ENCODE results near the gene LYZL6. TPM values are rescaled to one million over a fixed set of nuclear protein-coding genes. Genes with fewer than 3 reads are reported as not detected.

LYZL6 gene, protein sequence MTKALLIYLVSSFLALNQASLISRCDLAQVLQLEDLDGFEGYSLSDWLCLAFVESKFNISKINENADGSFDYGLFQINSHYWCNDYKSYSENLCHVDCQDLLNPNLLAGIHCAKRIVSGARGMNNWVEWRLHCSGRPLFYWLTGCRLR
- total RNA-seq (not detected), polyA plus RNA-seq (ENCODE audit: insufficient read depth, low read depth, low replicate concordance) (not detected)
- long read RNA-seq, donor 1: 0 reads
- long read RNA-seq, donor 2: 0 reads
- long read RNA-seq, donor 3: 0 reads
- long read RNA-seq, donor 4: 0 reads
- long read RNA-seq, donor 5: 0 reads
- long read RNA-seq, donor 6: 0 reads
- long read RNA-seq, donor 7: 0 reads
- long read RNA-seq, donor 8: 0 reads
- long read RNA-seq, donor 9: 0 reads
- long read RNA-seq, donor 10: 0 reads

DNA sequence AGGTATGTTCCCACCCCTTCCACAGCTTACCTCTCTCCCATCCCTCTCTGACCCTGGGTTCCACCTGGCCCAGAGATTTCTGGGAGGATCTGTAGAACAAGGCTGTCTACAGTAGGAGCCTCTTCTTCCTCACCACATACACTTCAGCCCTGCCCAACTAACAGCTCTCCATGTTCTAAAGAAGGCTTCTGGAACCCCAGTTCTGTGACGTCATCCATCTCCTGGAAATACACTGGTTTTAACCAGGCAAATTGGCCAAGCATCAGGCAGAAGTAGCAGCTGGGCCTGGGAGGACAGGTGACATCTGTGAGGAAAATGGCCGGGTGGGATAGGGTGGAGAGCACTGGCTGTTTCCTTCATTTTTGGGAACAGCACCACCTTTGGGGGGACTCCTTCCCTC, at the start of gene LYZL6:
LYZL6 (minus strand) TSS at position 177 of the 400 bp plus-strand sequence. CDS start 4,357 bp downstream, outside the sequence.
- Histone ChIP-seq H3K4me3 (ENCODE audit: low read length in 3 of 3) (no peak within 1 kb of the TSS), H3K4me1 (ENCODE audit: control insufficient read depth in 2 of 3, insufficient read depth in 2 of 3, low read depth in 1 of 3, low read length in 3 of 3) (no peaks in the 10 kb centered on the region), H3K27ac (ENCODE audit: low read depth in 2 of 2, low read length in 2 of 2) (no peak within 1 kb of the TSS), H3K27me3 (ENCODE audit: control insufficient read depth, insufficient read depth, low read length) (no peaks in the 10 kb centered on the region), H3K9ac (ENCODE audit: low read length in 3 of 3) (no peak within 1 kb of the TSS), H3K36me3 (ENCODE audit: control insufficient read depth in 2 of 3, insufficient read depth in 3 of 3, low read length in 3 of 3) (no peaks in the 10 kb centered on the region), H3K9me3 (ENCODE audit: control insufficient read depth in 2 of 3, insufficient read depth in 1 of 3, low read length in 3 of 3) (no peaks in the 10 kb centered on the region)
- FAIRE-seq: no peak
- no peak for DNase-seq
- intact Hi-C loops (cut with DNase I): no loop called here
- TF ChIP-seq, protein P1, sequence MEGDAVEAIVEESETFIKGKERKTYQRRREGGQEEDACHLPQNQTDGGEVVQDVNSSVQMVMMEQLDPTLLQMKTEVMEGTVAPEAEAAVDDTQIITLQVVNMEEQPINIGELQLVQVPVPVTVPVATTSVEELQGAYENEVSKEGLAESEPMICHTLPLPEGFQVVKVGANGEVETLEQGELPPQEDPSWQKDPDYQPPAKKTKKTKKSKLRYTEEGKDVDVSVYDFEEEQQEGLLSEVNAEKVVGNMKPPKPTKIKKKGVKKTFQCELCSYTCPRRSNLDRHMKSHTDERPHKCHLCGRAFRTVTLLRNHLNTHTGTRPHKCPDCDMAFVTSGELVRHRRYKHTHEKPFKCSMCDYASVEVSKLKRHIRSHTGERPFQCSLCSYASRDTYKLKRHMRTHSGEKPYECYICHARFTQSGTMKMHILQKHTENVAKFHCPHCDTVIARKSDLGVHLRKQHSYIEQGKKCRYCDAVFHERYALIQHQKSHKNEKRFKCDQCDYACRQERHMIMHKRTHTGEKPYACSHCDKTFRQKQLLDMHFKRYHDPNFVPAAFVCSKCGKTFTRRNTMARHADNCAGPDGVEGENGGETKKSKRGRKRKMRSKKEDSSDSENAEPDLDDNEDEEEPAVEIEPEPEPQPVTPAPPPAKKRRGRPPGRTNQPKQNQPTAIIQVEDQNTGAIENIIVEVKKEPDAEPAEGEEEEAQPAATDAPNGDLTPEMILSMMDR (IDR thresholded peaks at IDR 0.05; ENCODE audit: borderline replicate concordance, extremely low read depth, insufficient read depth): no peak

DNA sequence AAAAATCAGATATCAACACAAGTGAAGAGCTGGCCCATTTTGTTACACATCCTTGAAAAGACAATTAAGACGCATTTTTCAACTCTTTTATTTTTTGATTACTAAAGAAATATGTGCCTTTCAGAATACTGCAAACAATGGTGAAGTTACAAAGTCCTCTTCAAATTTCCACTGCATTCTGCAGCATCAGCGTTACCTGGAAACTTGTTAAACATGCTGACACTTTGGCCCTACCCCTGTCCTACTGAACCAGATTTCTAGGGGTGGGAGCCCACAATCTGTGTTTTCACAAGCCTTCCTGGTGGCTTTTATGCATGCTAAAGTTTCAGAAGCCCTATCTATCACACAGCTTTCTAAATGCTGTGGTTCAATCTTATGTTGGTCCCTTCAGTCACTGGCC, 47.6 kb upstream of the LYZL6 start:
- Histone ChIP-seq H3K27ac (ENCODE audit: low read depth in 2 of 2, low read length in 2 of 2) (no peak overlapping the region), H3K4me3 (ENCODE audit: low read length in 3 of 3) (no peak overlapping the region), H3K27me3 (ENCODE audit: control insufficient read depth, insufficient read depth, low read length) (no peaks in the 10 kb centered on the region), H3K4me1 (ENCODE audit: control insufficient read depth in 2 of 3, insufficient read depth in 2 of 3, low read depth in 1 of 3, low read length in 3 of 3) (peaks cover 0 to 2% (median 0%) of the 10 kb centered on the region in 3 donors), H3K36me3 (ENCODE audit: control insufficient read depth in 2 of 3, insufficient read depth in 3 of 3, low read length in 3 of 3) (no peaks in the 10 kb centered on the region), H3K9ac (ENCODE audit: low read length in 3 of 3) (no peak overlapping the region), H3K9me3 (ENCODE audit: control insufficient read depth in 2 of 3, insufficient read depth in 1 of 3, low read length in 3 of 3) (peaks cover 0 to 2% (median 0%) of the 10 kb centered on the region in 3 donors)
- FAIRE-seq: no peak
- intact Hi-C loops (cut with DNase I): no loop called here
- DNase-seq: peak in 1 of 5 donors; percentile 15
- TF ChIP-seq, protein P1 (IDR thresholded peaks at IDR 0.05; ENCODE audit: borderline replicate concordance, extremely low read depth, insufficient read depth): no peak

DNA sequence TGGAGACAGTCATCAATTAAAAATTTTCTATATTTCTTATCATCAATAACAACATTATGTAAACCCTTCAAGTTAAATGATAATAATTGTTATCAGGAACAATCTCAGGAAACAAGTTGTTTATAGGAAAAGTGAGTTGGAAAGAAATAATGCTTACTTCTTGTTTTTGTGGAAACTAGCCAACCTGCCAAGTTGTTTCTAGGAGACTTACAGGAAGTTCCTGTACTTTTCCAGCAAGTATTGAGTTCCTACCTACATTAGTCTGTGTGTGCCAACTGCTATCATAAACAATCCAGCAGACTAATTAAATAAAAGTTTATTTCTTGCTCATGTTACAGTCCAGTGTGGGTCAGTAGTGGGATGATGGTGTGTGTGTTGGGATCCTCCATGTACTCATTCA, 44.7 kb upstream of the LYZL6 start:
- Histone ChIP-seq H3K27me3 (ENCODE audit: control insufficient read depth, insufficient read depth, low read length) (no peaks in the 10 kb centered on the region), H3K9me3 (ENCODE audit: control insufficient read depth in 2 of 3, insufficient read depth in 1 of 3, low read length in 3 of 3) (no peaks in the 10 kb centered on the region), H3K9ac (ENCODE audit: low read length in 3 of 3) (no peak overlapping the region), H3K4me3 (ENCODE audit: low read length in 3 of 3) (no peak overlapping the region), H3K36me3 (ENCODE audit: control insufficient read depth in 2 of 3, insufficient read depth in 3 of 3, low read length in 3 of 3) (no peaks in the 10 kb centered on the region), H3K4me1 (ENCODE audit: control insufficient read depth in 2 of 3, insufficient read depth in 2 of 3, low read depth in 1 of 3, low read length in 3 of 3) (peaks cover 0 to 2% (median 0%) of the 10 kb centered on the region in 3 donors), H3K27ac (ENCODE audit: low read depth in 2 of 2, low read length in 2 of 2) (no peak overlapping the region)
- FAIRE-seq: no peak
- intact Hi-C loops (cut with DNase I): no loop called here
- TF ChIP-seq, protein P1 (IDR thresholded peaks at IDR 0.05; ENCODE audit: borderline replicate concordance, extremely low read depth, insufficient read depth): no peak
- DNase-seq: peak in 1 of 5 donors; percentile 22
